Gastrocnemius medialis (tissue), 4 donors: ENCODE measurements around the gene DGKZ.

Experiments
- CTCF ChIP-seq, 5 experiments: fragments of 450-650 bp in 3 of 5; fragments of 200-600 bp in 2 of 5; sonication (generic) in 2 of 5; IDR thresholded peaks in 4 of 5; conservative IDR thresholded peaks in 1 of 5; 1 replicate in 4 of 5; 2 replicates in 1 of 5; pipeline ENCODE4 v1.5.1; 2016 to 2019; ENCODE audit warnings: antibody characterized with exemption in 5 of 5, mild to moderate bottlenecking in 3 of 5, moderate library complexity in 3 of 5
- POLR2A ChIP-seq, 2 donors: fragments of 450-650 bp; IDR thresholded peaks; one replicate each; pipeline ENCODE4 v1.6.1; 2017; ENCODE audit warnings: antibody characterized with exemption in 2 of 2, mild to moderate bottlenecking in 2 of 2, moderate library complexity in 2 of 2

GRCh38 chr11:46387919-46388618 is 40.8 kb downstream of the DGKZ start:
- no peak for TF ChIP-seq CTCF (IDR thresholded peaks at IDR 0.05 in 4 of 5, conservative IDR thresholded peaks at IDR 0.05 in 1 of 5)
- TF ChIP-seq POLR2A (IDR thresholded peaks at IDR 0.05) = no peak
